CD1c-positive myeloid dendritic cell (primary cell): Measurements from ENCODE around the gene OSTN.
"Not testable (repeated sequence)": the region's sequence is repeated elsewhere in the genome, so short reads cannot be mapped to it uniquely, and the experiment has no call there.

Experiments used
- DNase-seq: peaks from one replicate; pipeline ENCODE4 v3.0.0-alpha.2; 2016; ENCODE audit errors: extremely low spot score

Gene OSTN

GRCh38 chr3:191198932-191199331 lies at the start of gene OSTN:
Gene OSTN (plus strand): TSS chr3:191199241. CDS start chr3:191212533, 13,292 bp downstream.
- DNase-seq = no peak

GRCh38 chr3:191151653-191152052 lies 47.4 kb upstream of the OSTN start:
- DNase-seq = no peak

DNA sequence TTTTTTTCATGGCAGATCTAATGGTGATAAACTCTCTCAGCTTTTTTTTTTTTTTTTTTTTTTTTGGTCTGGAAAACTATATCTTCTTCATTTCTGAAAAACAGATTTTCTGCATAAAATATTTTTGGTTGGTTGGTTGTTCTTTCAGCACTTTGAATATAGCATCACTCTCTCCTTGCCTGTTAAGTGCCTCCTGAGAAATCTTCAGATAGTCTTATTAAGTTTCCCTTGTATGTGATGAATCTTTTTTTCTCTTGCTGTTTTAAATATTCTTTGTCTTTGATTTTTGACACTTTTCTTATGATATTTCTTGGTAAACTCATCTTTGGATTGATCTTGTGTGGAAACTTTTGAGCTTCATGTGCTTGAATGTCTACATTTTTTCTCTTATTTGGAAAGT lies 44.2 kb upstream of the OSTN start:
- no peak for DNase-seq

- DNase-seq = no peak
Observed at GRCh38 chr3:191158247-191158646, 40.8 kb upstream of the OSTN start.

DNA sequence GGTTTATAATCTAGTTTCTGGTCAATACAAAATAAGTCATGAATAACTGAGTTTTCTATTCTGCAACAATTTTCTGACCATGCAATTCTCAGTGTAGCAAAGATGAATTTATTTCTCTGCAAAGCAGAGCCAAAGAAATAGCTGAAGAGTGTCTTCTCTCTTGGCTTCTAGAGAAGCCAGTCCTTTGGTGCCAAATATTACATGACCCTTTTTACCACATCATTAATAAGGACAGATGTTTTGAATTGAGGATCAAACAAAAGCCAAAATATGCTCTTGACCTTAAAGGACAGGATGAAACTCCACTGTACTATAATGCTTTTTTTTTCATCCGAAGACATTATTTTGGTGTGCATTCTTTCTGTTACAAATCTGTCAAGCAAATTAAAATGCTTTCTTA lies 40.2 kb upstream of the OSTN start:
- DNase-seq = no peak

GRCh38 chr3:191165802-191166201 lies 33.2 kb upstream of the OSTN start:
- no peak for DNase-seq

- no peak for DNase-seq
Observed at GRCh38 chr3:191166368-191166767, 32.7 kb upstream of the OSTN start.

GRCh38 chr3:191169566-191169965 lies 29.5 kb upstream of the OSTN start:
- DNase-seq = no peak

DNA sequence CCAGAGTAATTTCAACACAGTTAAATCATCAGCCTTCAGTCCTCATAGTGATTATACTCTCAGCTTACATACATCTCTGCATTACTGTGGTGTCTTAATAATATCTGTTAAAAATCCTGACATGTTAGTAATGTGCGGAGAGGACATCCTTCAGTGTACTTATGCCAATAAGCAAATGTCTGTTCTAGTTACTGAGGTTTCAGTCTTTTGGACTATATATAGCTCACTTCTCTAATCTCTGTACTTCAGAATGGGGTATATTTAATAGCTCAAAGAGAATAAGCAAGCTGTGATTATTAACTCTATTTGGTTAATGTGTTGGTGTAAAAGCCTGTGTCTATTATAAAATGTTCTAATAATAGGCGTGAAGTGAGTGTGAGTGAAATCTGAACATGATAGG lies 28.9 kb upstream of the OSTN start:
- DNase-seq = no peak

DNA sequence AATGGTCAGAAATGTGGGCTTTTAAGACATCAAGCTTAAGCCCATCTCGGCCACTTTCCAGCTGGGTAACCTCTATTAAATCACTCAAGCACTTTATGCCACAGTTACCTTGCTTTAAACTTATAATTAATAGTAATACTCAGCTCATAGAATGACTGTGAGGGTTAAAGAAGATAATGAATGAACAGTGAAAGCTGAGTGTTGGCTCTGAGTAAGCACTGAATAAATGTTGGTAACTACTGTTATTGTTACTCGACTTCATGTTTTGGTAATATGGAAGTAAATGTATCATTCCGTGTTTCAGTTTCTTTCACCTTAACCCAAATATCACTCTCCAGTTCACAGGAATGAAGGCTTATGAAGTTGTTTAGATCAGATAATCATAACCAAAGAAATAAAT lies 23.9 kb upstream of the OSTN start:
- DNase-seq = no peak

DNA sequence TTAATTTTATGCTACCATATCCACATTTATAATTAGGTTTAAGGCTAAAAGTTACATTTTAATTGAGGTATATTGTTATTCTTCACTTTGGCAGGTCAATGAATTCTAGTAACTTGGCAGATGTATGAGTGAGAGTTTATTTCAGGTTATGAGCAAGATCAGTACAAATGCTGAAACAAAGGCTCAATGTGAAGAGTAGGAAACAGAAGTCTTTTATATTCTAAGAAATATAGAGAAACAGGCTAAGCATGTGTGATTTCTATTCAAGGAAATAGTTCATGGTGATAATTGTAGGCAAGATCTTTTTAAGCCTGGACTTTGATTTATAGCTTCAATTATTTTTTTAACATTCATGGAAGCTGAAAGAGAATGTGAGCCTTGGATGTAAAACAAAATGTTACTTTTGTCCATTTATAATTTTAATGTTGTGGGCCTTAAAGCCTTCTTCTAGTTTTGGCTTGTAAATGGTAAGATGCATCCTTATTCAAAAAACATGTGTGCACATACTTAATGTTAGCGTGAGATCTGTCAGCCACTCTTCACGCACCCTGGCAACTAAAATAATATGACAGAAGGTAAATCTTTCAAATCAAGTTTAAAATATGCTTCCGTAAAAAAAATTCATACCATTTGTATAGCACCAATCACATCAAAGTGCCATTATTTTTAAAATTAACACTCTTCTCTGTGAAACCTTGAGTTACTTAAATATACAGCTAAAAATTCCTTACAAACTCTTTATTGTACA lies 22.8 kb upstream of the OSTN start:
- no peak for DNase-seq

DNA sequence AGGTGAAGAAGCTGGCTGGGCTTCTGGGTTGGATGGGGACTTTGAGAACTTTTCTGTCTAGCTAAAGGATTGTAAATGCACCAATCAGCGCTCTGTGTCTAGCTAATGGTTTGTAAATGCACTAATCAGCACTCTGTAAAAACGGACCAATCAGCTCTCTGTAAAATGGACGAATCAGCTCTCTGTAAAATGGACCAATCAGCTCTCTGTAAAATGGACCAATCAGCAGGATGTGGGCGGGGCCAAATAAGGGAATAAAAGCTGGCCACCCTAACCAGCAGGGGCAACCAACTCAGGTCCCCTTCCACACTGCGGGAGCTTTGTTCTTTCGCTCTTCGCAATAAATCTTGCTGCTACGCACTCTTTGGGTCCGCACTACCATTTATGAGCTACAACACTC lies 13.7 kb upstream of the OSTN start:
- DNase-seq = not testable (repeated sequence)

DNA sequence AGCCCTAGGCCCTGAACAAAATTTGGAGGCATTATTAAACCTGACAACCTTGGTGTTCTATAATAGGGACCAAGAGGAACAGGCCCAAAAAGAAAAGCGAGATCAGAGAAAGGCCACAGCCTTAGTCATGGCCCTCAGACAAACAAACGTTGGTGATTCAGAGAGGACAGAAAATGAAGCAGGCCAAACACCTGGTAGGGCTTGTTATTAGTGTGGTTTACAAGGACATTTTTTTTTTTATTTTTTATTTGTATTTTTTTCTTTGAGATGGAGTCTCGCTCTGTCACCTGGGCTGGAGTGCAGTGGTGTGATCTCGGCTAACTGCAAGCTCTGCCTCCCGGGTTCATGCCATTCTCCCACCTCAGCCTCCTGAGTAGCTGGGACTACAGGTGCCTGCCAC lies 10.8 kb upstream of the OSTN start:
- not testable (repeated sequence) for DNase-seq

DNA sequence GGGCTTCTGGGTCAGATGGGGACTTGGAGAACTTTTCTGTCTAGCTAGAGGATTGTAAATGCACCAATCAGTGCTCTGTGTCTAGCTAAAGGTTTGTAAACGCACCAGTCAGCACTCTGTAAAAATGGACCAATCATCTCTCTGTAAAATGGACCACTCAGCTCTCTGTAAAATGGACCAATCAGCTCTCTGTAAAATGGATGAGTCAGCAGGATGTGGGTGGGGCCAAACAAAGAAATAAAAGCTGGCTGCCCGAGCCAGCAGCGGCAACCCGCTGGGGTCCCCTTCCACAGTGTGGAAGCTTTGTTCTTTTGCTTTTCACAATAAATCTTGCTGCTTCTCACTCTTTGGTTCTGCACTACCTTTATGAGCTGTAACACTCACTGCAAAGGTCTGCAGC lies 6.8 kb upstream of the OSTN start:
- DNase-seq = not testable (repeated sequence)

GRCh38 chr3:191192941-191193340 lies 6.1 kb upstream of the OSTN start:
- DNase-seq = no peak

- no peak for DNase-seq
Observed at GRCh38 chr3:191197761-191198306, 1.2 kb upstream of the OSTN start.

- DNase-seq = no peak
Observed at GRCh38 chr3:191198480-191198879, 561 bp upstream of the OSTN start.

GRCh38 chr3:191210032-191210431 lies 11.0 kb downstream of the OSTN start:
- DNase-seq = no peak

GRCh38 chr3:191216510-191216909 lies 17.5 kb downstream of the OSTN start:
- no peak for DNase-seq

GRCh38 chr3:191217301-191217700 lies 18.3 kb downstream of the OSTN start:
- no peak for DNase-seq

GRCh38 chr3:191220908-191221307 lies 21.9 kb downstream of the OSTN start:
- DNase-seq = no peak

DNA sequence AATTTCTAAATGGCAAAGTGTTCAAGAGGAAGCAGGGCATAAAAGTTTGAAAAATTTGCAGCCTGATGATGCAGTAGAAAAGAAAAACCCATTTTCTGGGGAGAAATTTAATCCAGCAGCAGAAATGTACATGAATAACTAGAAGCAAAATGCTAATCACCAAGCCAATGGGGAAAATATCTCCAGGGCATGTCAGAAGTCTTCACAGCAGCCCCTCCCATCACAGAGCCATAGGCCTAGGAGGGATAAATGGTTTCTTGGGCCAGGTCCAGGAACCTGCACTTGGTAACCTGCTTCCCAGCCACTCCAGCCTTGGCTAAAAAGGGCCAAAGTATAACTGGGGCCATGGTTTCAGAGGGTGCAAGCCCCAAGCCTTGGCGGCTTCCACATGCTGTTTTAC lies 22.6 kb downstream of the OSTN start:
- DNase-seq = no peak

DNA sequence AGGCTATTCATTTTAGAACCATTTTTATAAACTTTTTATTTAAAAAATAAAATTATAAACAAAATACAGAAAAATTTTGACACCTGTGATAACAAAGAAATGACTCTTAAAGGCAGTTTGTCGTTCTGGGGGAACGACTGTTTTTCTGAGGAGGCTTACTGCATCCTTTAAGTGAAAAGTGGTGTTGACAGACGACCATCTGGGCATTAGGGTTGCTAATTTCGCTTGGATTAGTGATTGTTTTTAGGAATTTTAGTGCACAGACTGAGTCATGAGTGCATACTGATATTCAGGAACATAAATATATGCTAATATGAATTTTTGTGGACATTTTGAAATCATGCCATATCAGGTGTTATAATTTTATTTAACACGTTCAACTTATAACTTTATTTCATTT lies 28.5 kb downstream of the OSTN start:
- no peak for DNase-seq

DNA sequence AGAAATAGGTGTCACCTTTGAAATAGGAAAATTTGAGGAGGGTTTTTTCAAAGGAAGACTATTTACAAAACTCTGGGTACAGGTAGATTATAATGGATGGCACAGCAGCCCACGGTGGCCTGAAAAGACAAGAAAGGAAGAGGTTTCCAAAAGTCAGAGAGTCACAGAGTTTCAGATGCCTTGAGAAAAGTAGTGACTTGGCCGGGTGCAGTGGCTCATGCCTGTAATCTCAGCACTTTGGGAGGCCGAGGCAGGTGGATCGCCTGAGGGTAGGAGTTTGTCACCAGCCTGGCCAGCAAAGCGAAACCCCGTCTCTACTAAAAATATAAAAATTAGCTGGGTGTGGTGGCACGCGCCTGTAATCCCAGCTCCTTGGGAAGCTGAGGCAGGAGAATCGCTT lies 35.2 kb downstream of the OSTN start:
- no peak for DNase-seq
